ENCODE data around the gene NAA25.
"Not testable (repeated sequence)": the region's sequence is repeated elsewhere in the genome, so short reads cannot be mapped to it uniquely, and the experiment has no call there.

Gene NAA25

DNA sequence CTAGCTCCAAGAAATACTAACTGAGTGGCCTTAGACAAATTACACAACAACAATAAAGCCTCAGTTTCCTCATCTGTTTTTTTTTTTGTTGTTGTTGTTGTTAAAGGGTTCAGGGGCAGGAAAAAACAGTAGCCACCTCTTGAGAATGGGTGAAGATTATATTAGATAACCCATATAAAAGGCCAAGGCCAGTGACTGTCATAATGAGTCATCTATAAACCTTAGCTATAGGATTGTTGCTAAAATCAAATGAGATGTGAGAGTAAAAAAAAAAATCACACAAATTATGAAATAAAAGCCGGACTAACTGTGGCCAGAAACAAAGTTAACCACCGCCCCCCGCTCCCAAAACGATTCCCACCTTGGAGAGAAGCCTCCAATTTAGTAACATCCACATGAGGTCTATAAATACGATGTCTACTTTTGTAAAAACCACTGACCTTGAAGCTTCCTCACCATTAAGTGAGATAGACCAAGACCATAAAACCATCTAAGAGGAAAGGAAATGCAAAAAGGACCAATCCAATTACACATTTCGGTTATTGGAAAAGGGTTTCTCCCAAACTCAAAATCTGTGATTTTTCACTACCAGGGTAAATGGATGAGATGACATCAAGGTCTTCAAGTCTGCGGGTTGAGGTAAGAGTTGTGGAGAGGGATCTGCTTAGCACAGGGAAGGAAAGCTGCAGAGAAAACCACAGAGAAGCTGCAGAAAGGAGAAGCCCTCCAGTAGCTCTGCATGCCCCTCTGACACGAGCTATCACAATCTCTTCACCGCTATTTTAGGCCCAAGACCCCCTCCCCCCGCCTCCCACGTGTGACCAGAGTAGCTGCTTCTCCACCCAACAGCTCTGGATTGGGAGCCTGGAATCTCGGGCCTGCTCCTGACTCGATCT lies 1.0 kb downstream of the NAA25 start:
- Histone ChIP-seq H3K79me2 (ENCODE audit: control insufficient read depth, insufficient read depth, low read length, poor library complexity) (peaks cover 22% of the 10 kb centered on the region), H3K9ac (ENCODE audit: low read length) (peak overlapping the region; percentile 93), H3K9me3 (ENCODE audit: insufficient read depth, low read depth, low read length) (no peaks in the 10 kb centered on the region), H2AK5ac (ENCODE audit: low read length) (no peak overlapping the region), H3K4ac (ENCODE audit: low read depth, low read length) (peak overlapping the region; percentile 95), H3K27me3 (ENCODE audit: insufficient read depth, low read length) (no peaks in the 10 kb centered on the region), H2BK5ac (ENCODE audit: low read depth, low read length, poor library complexity) (no peak overlapping the region), H3K27ac (ENCODE audit: low read depth, low read length) (no peak overlapping the region), H3K36me3 (ENCODE audit: control insufficient read depth in 1 of 2, insufficient read depth in 2 of 2, low read length in 2 of 2) (no peaks in the 10 kb centered on the region), H2BK120ac (ENCODE audit: insufficient read depth, low read length, poor library complexity) (no peak overlapping the region), H3K4me1 (ENCODE audit: control insufficient read depth in 1 of 2, insufficient read depth in 2 of 2, low read length in 2 of 2) (no peaks in the 10 kb centered on the region), H3K4me2 (ENCODE audit: low read length) (peak overlapping the region; percentile 88), H4K8ac (ENCODE audit: low read depth, low read length) (peak overlapping the region; percentile 86), H3K23ac (ENCODE audit: low read length) (no peak overlapping the region), H4K12ac (ENCODE audit: low read depth, low read length) (peak overlapping the region; percentile 10), H4K91ac (ENCODE audit: low read depth, low read length) (peak overlapping the region; percentile 79), H3K18ac (ENCODE audit: low read length) (no peak overlapping the region), H3K4me3 (ENCODE audit: low read depth, low read length) (peak overlapping the region; percentile 90), H2AFZ (ENCODE audit: insufficient read depth, low read length, poor library complexity) (peak overlapping the region; percentile 43), H3K79me1 (ENCODE audit: low read length) (peaks cover 11% of the 10 kb centered on the region), H2BK12ac (ENCODE audit: low read length) (no peak overlapping the region), H3K14ac (ENCODE audit: low read length) (no peak overlapping the region)
- no CpG with 5 or more reads among the region's 13 CpGs for WGBS (ENCODE audit: extremely low coverage, insufficient coverage, insufficient read length)
- peak in 1 of 2 donors; percentile 24 for DNase-seq

DNA sequence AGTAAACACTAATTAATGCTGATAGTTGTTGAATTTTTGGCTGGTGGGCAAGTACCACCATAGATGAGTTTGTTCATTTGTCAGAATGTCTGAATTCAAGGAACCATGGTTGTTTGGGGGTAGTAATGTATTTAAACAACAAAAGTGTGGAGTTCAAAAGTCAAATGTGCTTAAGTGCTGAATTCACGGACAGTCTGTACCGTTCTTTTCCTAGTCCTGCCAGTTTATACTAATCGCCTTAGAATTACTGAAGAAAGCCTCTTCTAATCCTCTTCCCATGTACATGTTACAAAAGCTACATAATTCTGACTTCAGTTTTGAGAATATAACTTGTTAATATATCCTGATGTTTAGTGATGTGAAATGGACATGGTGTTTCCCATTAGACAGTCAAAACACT lies 2.7 kb downstream of the NAA25 start:
- H2BK12ac ChIP-seq (ENCODE audit: low read length): no peak overlapping the region
- no peak overlapping the region for H4K8ac ChIP-seq (ENCODE audit: low read depth, low read length)
- no peak overlapping the region for H2BK5ac ChIP-seq (ENCODE audit: low read depth, low read length, poor library complexity)
- peaks cover 1 to 3% of the 10 kb centered on the region in 2 experiments for H3K36me3 ChIP-seq (ENCODE audit: control insufficient read depth in 1 of 2, insufficient read depth in 2 of 2, low read length in 2 of 2)
- H3K4me1 ChIP-seq (ENCODE audit: control insufficient read depth in 1 of 2, insufficient read depth in 2 of 2, low read length in 2 of 2): no peaks in the 10 kb centered on the region
- no peak overlapping the region for H4K12ac ChIP-seq (ENCODE audit: low read depth, low read length)
- no peaks in the 10 kb centered on the region for H3K27me3 ChIP-seq (ENCODE audit: insufficient read depth, low read length)
- H3K9ac ChIP-seq (ENCODE audit: low read length): no peak overlapping the region
- no peak overlapping the region for H3K23ac ChIP-seq (ENCODE audit: low read length)
- no peak overlapping the region for H3K4me3 ChIP-seq (ENCODE audit: low read depth, low read length)
- H2AFZ ChIP-seq (ENCODE audit: insufficient read depth, low read length, poor library complexity): no peak overlapping the region
- no CpG with 5 or more reads among the region's 3 CpGs for WGBS (ENCODE audit: extremely low coverage, insufficient coverage, insufficient read length)
- no peak overlapping the region for H3K14ac ChIP-seq (ENCODE audit: low read length)
- no peak overlapping the region for H2BK120ac ChIP-seq (ENCODE audit: insufficient read depth, low read length, poor library complexity)
- H3K79me1 ChIP-seq (ENCODE audit: low read length): peaks cover 11% of the 10 kb centered on the region
- H3K9me3 ChIP-seq (ENCODE audit: insufficient read depth, low read depth, low read length): no peaks in the 10 kb centered on the region
- DNase-seq: no peak
- H2AK5ac ChIP-seq (ENCODE audit: low read length): no peak overlapping the region
- no peak overlapping the region for H3K27ac ChIP-seq (ENCODE audit: low read depth, low read length)
- no peak overlapping the region for H4K91ac ChIP-seq (ENCODE audit: low read depth, low read length)
- H3K18ac ChIP-seq (ENCODE audit: low read length): no peak overlapping the region
- H3K4me2 ChIP-seq (ENCODE audit: low read length): no peak overlapping the region
- H3K4ac ChIP-seq (ENCODE audit: low read depth, low read length): peak overlapping the region; percentile 47
- H3K79me2 ChIP-seq (ENCODE audit: control insufficient read depth, insufficient read depth, low read length, poor library complexity): peaks cover 22% of the 10 kb centered on the region

DNA sequence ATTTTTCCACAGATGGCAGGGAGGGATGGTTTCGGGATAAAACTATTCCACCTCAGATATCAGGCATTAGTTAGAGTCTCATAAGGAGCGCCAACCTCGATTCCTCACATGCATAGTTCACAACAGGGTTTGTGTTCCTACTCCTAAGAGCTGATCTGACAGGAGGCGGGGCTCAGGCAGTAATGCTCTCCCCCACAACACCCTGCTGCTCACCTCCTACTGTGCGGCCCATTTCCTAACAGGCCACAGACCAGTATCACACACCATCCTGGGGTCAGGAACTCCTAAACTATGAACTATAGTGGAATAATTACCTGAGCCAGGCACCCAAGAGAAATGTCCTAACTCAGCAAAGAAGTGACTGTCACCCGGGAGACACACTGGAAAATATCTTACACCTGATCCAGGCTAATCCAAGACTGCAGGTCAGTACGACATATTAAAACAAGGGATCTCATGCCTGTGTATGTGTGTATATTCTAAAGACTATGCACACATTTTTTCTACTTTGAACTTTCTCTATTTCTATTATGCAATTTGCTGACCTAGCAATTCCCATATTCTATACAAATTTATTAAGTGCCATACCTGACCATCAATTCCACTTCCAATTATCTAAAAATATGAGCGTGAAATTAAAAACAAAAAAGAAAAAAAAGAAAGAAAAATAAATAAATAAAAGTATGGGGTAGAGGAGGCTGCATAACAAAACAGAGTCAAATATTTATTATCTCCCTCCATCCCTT lies 4.7 kb downstream of the NAA25 start:
- no peak for DNase-seq
- Histone ChIP-seq H2BK120ac (ENCODE audit: insufficient read depth, low read length, poor library complexity) (no peak overlapping the region), H3K9me3 (ENCODE audit: insufficient read depth, low read depth, low read length) (no peaks in the 10 kb centered on the region), H3K36me3 (ENCODE audit: control insufficient read depth in 1 of 2, insufficient read depth in 2 of 2, low read length in 2 of 2) (peaks cover 6 to 7% of the 10 kb centered on the region in 2 experiments), H3K4me2 (ENCODE audit: low read length) (no peak overlapping the region), H2BK12ac (ENCODE audit: low read length) (no peak overlapping the region), H3K79me1 (ENCODE audit: low read length) (peaks cover 9% of the 10 kb centered on the region), H2AK5ac (ENCODE audit: low read length) (no peak overlapping the region), H3K9ac (ENCODE audit: low read length) (no peak overlapping the region), H3K23ac (ENCODE audit: low read length) (no peak overlapping the region), H3K27me3 (ENCODE audit: insufficient read depth, low read length) (no peaks in the 10 kb centered on the region), H3K4me1 (ENCODE audit: control insufficient read depth in 1 of 2, insufficient read depth in 2 of 2, low read length in 2 of 2) (no peaks in the 10 kb centered on the region), H3K27ac (ENCODE audit: low read depth, low read length) (no peak overlapping the region), H2AFZ (ENCODE audit: insufficient read depth, low read length, poor library complexity) (no peak overlapping the region), H4K12ac (ENCODE audit: low read depth, low read length) (no peak overlapping the region), H4K91ac (ENCODE audit: low read depth, low read length) (no peak overlapping the region), H3K79me2 (ENCODE audit: control insufficient read depth, insufficient read depth, low read length, poor library complexity) (peaks cover 21% of the 10 kb centered on the region), H4K8ac (ENCODE audit: low read depth, low read length) (no peak overlapping the region), H2BK5ac (ENCODE audit: low read depth, low read length, poor library complexity) (no peak overlapping the region), H3K18ac (ENCODE audit: low read length) (no peak overlapping the region), H3K4ac (ENCODE audit: low read depth, low read length) (peak overlapping the region; percentile 5), H3K4me3 (ENCODE audit: low read depth, low read length) (no peak overlapping the region), H3K14ac (ENCODE audit: low read length) (no peak overlapping the region)
- no CpG with 5 or more reads among the region's 8 CpGs for WGBS (ENCODE audit: extremely low coverage, insufficient coverage, insufficient read length)

DNA sequence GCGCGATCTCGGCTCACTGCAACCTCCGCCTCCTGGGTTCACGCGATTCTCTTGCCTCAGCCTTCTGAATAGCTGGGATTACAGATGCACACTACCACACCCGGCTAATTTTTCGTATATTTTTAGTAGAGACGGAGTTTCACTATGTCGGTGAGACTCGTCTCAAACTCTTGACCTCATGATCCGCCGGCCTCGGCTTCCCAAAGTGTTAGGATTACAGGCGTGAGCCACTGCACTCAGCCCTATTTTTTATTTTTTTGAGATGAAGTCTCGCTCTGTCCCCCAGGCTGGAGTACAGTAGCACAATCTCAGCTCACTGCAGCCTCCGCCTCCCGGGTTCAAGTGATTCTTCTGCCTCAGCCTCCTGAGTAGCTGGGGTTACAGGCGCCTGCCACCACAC lies 5.8 kb downstream of the NAA25 start:
- no CpG with 5 or more reads among the region's 19 CpGs for WGBS (ENCODE audit: extremely low coverage, insufficient coverage, insufficient read length)
- not testable (repeated sequence) for H3K4me3 ChIP-seq (ENCODE audit: low read depth, low read length); H3K27me3 ChIP-seq (ENCODE audit: insufficient read depth, low read length); H2BK5ac ChIP-seq (ENCODE audit: low read depth, low read length, poor library complexity); H2AK5ac ChIP-seq (ENCODE audit: low read length); DNase-seq; H2BK120ac ChIP-seq (ENCODE audit: insufficient read depth, low read length, poor library complexity); H4K91ac ChIP-seq (ENCODE audit: low read depth, low read length); H3K18ac ChIP-seq (ENCODE audit: low read length); H3K9ac ChIP-seq (ENCODE audit: low read length); H4K8ac ChIP-seq (ENCODE audit: low read depth, low read length); H3K23ac ChIP-seq (ENCODE audit: low read length); H3K14ac ChIP-seq (ENCODE audit: low read length); H3K4me1 ChIP-seq (ENCODE audit: control insufficient read depth in 1 of 2, insufficient read depth in 2 of 2, low read length in 2 of 2); H3K4me2 ChIP-seq (ENCODE audit: low read length); H2AFZ ChIP-seq (ENCODE audit: insufficient read depth, low read length, poor library complexity); H4K12ac ChIP-seq (ENCODE audit: low read depth, low read length); H2BK12ac ChIP-seq (ENCODE audit: low read length); H3K27ac ChIP-seq (ENCODE audit: low read depth, low read length); H3K79me1 ChIP-seq (ENCODE audit: low read length); H3K9me3 ChIP-seq (ENCODE audit: insufficient read depth, low read depth, low read length)
- Histone ChIP-seq H3K36me3 (ENCODE audit: control insufficient read depth in 1 of 2, insufficient read depth in 2 of 2, low read length in 2 of 2) (peaks cover 10% of the 10 kb centered on the region in 2 experiments), H3K79me2 (ENCODE audit: control insufficient read depth, insufficient read depth, low read length, poor library complexity) (peaks cover 10% of the 10 kb centered on the region), H3K4ac (ENCODE audit: low read depth, low read length) (peak overlapping the region; percentile 85)
